ENCODE results near the gene PCBD1.

Gene PCBD1

GRCh38 chr10:70886921-70887665 is 1.3 kb downstream of the PCBD1 start:
- Mint-ChIP-seq H3K27ac (no peak overlapping the region), H3K36me3 (ENCODE audit: low read depth) (peaks cover 39% of the 10 kb centered on the region), H3K27me3 (ENCODE audit: low read depth, poor library complexity) (no peaks in the 10 kb centered on the region), H3K4me3 (peak overlapping the region; percentile 83), H3K4me1 (peaks cover 44% of the 10 kb centered on the region), H3K9me3 (no peaks in the 10 kb centered on the region)
- TF ChIP-seq CTCF (IDR thresholded peaks at IDR 0.05): no peak
- no peak for DNase-seq

GRCh38 chr10:70885931-70886903 is 2.1 kb downstream of the PCBD1 start:
- peaks cover 44% of the 10 kb centered on the region for H3K36me3 Mint-ChIP-seq (ENCODE audit: low read depth)
- H3K4me3 Mint-ChIP-seq: peak overlapping the region; percentile 83
- H3K4me1 Mint-ChIP-seq: peaks cover 36% of the 10 kb centered on the region
- no peak overlapping the region for H3K27ac Mint-ChIP-seq
- no peaks in the 10 kb centered on the region for H3K27me3 Mint-ChIP-seq (ENCODE audit: low read depth, poor library complexity)
- no peak for DNase-seq
- no peaks in the 10 kb centered on the region for H3K9me3 Mint-ChIP-seq
- TF ChIP-seq CTCF (IDR thresholded peaks at IDR 0.05): no peak

GRCh38 chr10:70885481-70885880 is 2.9 kb downstream of the PCBD1 start:
- Mint-ChIP-seq H3K27me3 (ENCODE audit: low read depth, poor library complexity) (no peaks in the 10 kb centered on the region), H3K4me3 (no peak overlapping the region), H3K36me3 (ENCODE audit: low read depth) (peaks cover 44% of the 10 kb centered on the region), H3K9me3 (no peaks in the 10 kb centered on the region), H3K4me1 (peaks cover 28% of the 10 kb centered on the region), H3K27ac (no peak overlapping the region)
- no peak for DNase-seq
- TF ChIP-seq CTCF (IDR thresholded peaks at IDR 0.05): no peak

GRCh38 chr10:70884741-70885140 is 3.6 kb downstream of the PCBD1 start:
- TF ChIP-seq CTCF (IDR thresholded peaks at IDR 0.05): no peak
- Mint-ChIP-seq H3K36me3 (ENCODE audit: low read depth) (peaks cover 44% of the 10 kb centered on the region), H3K4me1 (peaks cover 22% of the 10 kb centered on the region), H3K27me3 (ENCODE audit: low read depth, poor library complexity) (no peaks in the 10 kb centered on the region), H3K4me3 (no peak overlapping the region), H3K27ac (no peak overlapping the region), H3K9me3 (no peaks in the 10 kb centered on the region)
- no peak for DNase-seq

GRCh38 chr10:70880077-70880534 is 8.3 kb downstream of the PCBD1 start:
- TF ChIP-seq CTCF (IDR thresholded peaks at IDR 0.05): peak; percentile 88
- H3K27ac Mint-ChIP-seq: no peak overlapping the region
- H3K36me3 Mint-ChIP-seq (ENCODE audit: low read depth): peaks cover 62% of the 10 kb centered on the region
- no peak overlapping the region for H3K4me3 Mint-ChIP-seq
- no peaks in the 10 kb centered on the region for H3K4me1 Mint-ChIP-seq
- H3K27me3 Mint-ChIP-seq (ENCODE audit: low read depth, poor library complexity): no peaks in the 10 kb centered on the region
- no peaks in the 10 kb centered on the region for H3K9me3 Mint-ChIP-seq
- peak; percentile 78 for DNase-seq

All from nephron progenitor cell (in vitro differentiated cells).